ENCODE measurements around the gene DCBLD2.

DCBLD2 gene

DNA sequence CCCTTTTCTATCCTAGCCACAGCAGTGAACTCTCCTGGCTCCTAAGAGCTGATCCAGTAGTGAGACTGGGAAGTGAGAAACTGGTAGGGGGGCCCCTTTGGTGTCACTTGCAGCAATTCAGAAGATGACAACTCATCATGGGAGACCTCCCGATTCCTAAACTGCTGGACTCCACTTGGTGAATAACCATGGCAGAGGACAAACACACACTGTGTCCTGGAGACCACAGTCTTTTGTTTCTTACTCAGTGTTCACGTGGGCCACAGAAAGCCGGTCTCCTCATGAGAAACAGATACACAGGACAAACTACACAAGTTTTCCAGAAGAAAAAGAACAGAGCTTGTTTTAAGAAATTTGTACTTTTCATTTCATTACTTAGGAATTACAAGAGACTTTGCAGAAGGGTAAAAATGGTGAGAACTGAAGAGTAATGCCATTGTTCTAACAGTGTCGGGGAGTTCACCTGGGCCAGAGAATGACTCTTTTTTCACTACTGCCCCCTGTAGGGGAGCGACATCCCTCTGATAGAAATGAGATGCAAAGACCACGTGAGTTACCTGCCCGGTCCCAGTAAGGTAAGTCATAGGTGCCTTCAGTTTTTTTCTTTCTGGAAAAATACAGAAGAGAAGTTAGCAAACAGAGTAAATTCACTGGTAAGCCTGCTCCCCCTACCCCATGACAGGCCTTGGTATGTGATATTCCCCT lies 100.3 kb downstream of the DCBLD2 start:
- TF ChIP-seq, protein P1, sequence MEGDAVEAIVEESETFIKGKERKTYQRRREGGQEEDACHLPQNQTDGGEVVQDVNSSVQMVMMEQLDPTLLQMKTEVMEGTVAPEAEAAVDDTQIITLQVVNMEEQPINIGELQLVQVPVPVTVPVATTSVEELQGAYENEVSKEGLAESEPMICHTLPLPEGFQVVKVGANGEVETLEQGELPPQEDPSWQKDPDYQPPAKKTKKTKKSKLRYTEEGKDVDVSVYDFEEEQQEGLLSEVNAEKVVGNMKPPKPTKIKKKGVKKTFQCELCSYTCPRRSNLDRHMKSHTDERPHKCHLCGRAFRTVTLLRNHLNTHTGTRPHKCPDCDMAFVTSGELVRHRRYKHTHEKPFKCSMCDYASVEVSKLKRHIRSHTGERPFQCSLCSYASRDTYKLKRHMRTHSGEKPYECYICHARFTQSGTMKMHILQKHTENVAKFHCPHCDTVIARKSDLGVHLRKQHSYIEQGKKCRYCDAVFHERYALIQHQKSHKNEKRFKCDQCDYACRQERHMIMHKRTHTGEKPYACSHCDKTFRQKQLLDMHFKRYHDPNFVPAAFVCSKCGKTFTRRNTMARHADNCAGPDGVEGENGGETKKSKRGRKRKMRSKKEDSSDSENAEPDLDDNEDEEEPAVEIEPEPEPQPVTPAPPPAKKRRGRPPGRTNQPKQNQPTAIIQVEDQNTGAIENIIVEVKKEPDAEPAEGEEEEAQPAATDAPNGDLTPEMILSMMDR (conservative IDR thresholded peaks at IDR 0.05; ENCODE audit: low read length) = no peak
- no peak overlapping the region for H3K4me3 ChIP-seq (ENCODE audit: low read length)

DNA sequence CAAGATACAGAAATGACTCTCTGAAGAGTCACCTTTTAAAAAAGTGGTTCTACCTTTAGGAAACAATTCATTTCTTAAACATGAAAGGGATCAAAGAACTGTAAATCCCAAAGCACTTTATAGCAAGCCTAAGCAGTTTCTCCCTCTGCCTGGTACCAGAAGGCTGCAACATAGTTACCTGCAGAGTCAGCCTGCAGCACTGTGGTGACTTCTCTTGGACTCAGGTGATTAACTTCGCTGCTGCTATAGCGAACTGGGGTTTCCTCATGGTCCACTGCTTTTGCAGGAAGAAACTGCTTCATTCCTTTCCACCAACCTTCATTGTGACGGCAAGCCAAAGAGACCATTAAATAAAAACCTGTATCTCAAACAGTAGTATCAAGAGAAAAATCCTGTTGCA lies 101.1 kb downstream of the DCBLD2 start:
- H3K4me3 ChIP-seq (ENCODE audit: low read length) = no peak overlapping the region
- TF ChIP-seq, protein P1 (conservative IDR thresholded peaks at IDR 0.05; ENCODE audit: low read length) = no peak
- no peak for DNase-seq (ENCODE audit: low read depth)

More for the DNA sequence above, 100.3 kb downstream of the DCBLD2 start:
- no peak for DNase-seq (ENCODE audit: low read depth)

DNA sequence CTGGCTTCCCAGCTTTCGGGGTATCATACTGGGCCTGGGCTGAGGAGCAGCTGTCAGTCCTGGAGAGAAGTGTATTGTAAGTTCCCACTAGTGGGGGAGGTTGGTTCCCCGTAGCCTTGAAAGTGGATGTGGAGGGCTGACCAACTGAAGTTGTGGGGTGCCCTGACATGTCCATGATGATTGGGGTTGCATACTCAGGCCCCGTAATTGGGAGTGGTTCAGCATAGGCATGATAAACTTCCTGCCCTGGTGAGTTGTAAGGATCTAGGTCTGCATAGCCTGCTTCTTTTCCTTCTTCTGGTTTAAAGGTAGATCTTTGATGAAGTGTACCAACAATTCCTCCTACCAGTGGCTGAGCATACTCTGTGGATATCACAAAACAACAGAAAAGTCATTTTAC lies 102.0 kb downstream of the DCBLD2 start:
- H3K4me3 ChIP-seq (ENCODE audit: low read length) = no peak overlapping the region
- TF ChIP-seq, protein P1 (conservative IDR thresholded peaks at IDR 0.05; ENCODE audit: low read length) = no peak
- no peak for DNase-seq (ENCODE audit: low read depth)

DNA sequence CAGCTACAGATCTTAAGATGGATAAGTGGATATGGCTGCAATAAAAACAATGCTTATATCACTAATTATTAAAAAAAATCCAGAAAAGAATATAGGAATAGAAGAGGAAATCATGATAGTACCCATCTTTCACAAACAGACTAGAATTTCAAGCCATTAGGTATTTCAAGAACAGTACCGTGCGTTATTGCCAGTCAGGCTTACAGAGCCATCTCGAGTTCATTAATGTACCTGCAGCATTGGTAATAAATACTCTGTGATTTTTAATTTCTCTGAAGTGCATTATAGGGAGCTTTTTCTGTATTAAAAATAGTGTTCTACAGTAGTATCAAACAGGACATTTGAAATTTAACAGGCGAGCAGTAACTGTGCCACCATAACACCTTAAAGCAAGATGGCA lies 102.7 kb downstream of the DCBLD2 start:
- DNase-seq (ENCODE audit: low read depth) = no peak
- TF ChIP-seq, protein P1 (conservative IDR thresholded peaks at IDR 0.05; ENCODE audit: low read length) = no peak
- H3K4me3 ChIP-seq (ENCODE audit: low read length) = no peak overlapping the region

DNA sequence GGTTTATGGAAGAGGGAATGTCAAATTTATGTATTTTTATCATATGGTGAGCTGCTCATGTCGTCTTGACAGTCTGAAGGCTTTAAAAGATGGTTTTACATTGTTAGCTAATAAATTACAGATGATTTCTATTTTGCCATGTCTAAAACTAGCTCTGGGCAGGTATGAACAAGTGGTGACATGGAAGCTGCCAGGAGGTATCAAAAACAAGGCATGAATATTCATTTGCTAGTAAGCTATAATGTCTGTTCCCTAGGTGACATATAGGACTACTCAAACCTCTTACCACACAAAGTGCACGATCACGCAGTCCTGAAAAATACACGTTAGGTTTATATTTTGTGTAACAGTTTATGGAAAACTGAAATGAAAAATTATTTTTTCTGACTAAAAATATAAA lies 103.6 kb downstream of the DCBLD2 start:
- no peak for DNase-seq (ENCODE audit: low read depth)
- no peak overlapping the region for H3K4me3 ChIP-seq (ENCODE audit: low read length)
- TF ChIP-seq, protein P1 (conservative IDR thresholded peaks at IDR 0.05; ENCODE audit: low read length) = no peak

DNA sequence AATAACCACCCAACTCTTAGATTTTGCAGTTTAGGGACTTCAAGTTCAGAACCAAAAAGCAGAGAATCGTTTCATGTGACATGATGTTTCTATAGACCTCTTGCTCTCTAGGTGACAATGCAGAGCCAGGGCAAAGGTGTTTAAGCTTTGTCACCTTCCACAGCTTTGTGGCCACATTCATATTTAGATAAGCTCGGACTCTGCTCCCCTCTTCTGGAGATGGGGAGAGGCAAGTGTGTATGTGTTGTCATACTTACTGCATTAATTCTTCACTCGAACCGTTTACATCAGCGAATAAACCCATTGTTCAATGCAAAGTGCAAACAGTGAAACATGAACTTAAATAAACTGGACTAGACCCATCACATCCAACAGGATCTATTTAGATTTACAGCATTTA lies 105.2 kb downstream of the DCBLD2 start:
- no peak for DNase-seq (ENCODE audit: low read depth)
- TF ChIP-seq, protein P1 (conservative IDR thresholded peaks at IDR 0.05; ENCODE audit: low read length) = no peak
- no peak overlapping the region for H3K4me3 ChIP-seq (ENCODE audit: low read length)

DNA sequence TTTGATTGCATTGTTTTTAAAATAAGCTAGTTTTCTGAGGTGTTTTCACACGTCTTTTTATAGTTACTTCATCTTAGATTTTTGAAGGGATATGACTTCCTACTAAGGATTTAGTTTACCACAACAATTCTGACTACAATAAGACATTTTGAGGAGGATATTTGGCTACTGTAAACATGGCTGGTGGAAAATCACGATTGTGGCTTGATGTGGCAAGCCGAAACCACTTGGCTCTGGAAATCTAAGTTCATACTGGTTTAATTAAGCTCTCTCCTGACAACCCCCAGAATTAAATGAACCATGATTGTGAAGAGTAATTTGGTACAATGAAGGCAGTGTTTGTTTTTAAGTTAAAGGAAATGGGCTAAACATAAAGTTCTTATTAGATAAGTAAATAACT lies 107.5 kb downstream of the DCBLD2 start:
- H3K4me3 ChIP-seq (ENCODE audit: low read length) = no peak overlapping the region
- TF ChIP-seq, protein P1 (conservative IDR thresholded peaks at IDR 0.05; ENCODE audit: low read length) = no peak
- DNase-seq (ENCODE audit: low read depth) = peak; percentile 75

Measured in AG10803 (cell line).